ENCODE data around the gene PCBP3.

PCBP3 gene

GRCh38 chr21:45740088-45740440, 96.5 kb downstream of the PCBP3 start:
- H2AK5ac ChIP-seq (ENCODE audit: low read length) = no peak overlapping the region
- no CpG with 5 or more reads among the region's 9 CpGs for WGBS (ENCODE audit: extremely low coverage, insufficient coverage, insufficient read length)
- no peak overlapping the region for H4K91ac ChIP-seq (ENCODE audit: low read depth, low read length)
- H3K9ac ChIP-seq (ENCODE audit: low read length) = no peak overlapping the region
- no peaks in the 10 kb centered on the region for H3K79me2 ChIP-seq (ENCODE audit: control insufficient read depth, insufficient read depth, low read length, poor library complexity)
- DNase-seq = no peak
- H2AFZ ChIP-seq (ENCODE audit: insufficient read depth, low read length, poor library complexity) = no peak overlapping the region
- H3K4me2 ChIP-seq (ENCODE audit: low read length) = no peak overlapping the region
- H3K36me3 ChIP-seq (ENCODE audit: control insufficient read depth in 1 of 2, insufficient read depth in 2 of 2, low read length in 2 of 2) = no peaks in the 10 kb centered on the region
- no peaks in the 10 kb centered on the region for H3K79me1 ChIP-seq (ENCODE audit: low read length)
- no peak overlapping the region for H3K23ac ChIP-seq (ENCODE audit: low read length)
- no peaks in the 10 kb centered on the region for H3K27me3 ChIP-seq (ENCODE audit: insufficient read depth, low read length)
- no peak overlapping the region for H3K4me3 ChIP-seq (ENCODE audit: low read depth, low read length)
- H4K12ac ChIP-seq (ENCODE audit: low read depth, low read length) = no peak overlapping the region
- H3K9me3 ChIP-seq (ENCODE audit: insufficient read depth, low read depth, low read length) = peaks cover 8% of the 10 kb centered on the region
- H3K27ac ChIP-seq (ENCODE audit: low read depth, low read length) = no peak overlapping the region
- H2BK12ac ChIP-seq (ENCODE audit: low read length) = no peak overlapping the region
- H3K4ac ChIP-seq (ENCODE audit: low read depth, low read length) = no peak overlapping the region
- H3K4me1 ChIP-seq (ENCODE audit: control insufficient read depth in 1 of 2, insufficient read depth in 2 of 2, low read length in 2 of 2) = no peaks in the 10 kb centered on the region
- no peak overlapping the region for H3K14ac ChIP-seq (ENCODE audit: low read length)
- no peak overlapping the region for H4K8ac ChIP-seq (ENCODE audit: low read depth, low read length)
- no peak overlapping the region for H2BK5ac ChIP-seq (ENCODE audit: low read depth, low read length, poor library complexity)
- no peak overlapping the region for H2BK120ac ChIP-seq (ENCODE audit: insufficient read depth, low read length, poor library complexity)
- no peak overlapping the region for H3K18ac ChIP-seq (ENCODE audit: low read length)

GRCh38 chr21:45740491-45741357, 97.2 kb downstream of the PCBP3 start:
- H2AK5ac ChIP-seq (ENCODE audit: low read length) = no peak overlapping the region
- no peak overlapping the region for H2AFZ ChIP-seq (ENCODE audit: insufficient read depth, low read length, poor library complexity)
- H4K91ac ChIP-seq (ENCODE audit: low read depth, low read length) = no peak overlapping the region
- no peak overlapping the region for H4K12ac ChIP-seq (ENCODE audit: low read depth, low read length)
- no peak overlapping the region for H3K4ac ChIP-seq (ENCODE audit: low read depth, low read length)
- no peaks in the 10 kb centered on the region for H3K27me3 ChIP-seq (ENCODE audit: insufficient read depth, low read length)
- H3K9ac ChIP-seq (ENCODE audit: low read length) = no peak overlapping the region
- no peak overlapping the region for H2BK120ac ChIP-seq (ENCODE audit: insufficient read depth, low read length, poor library complexity)
- peaks cover 9% of the 10 kb centered on the region for H3K9me3 ChIP-seq (ENCODE audit: insufficient read depth, low read depth, low read length)
- no peak overlapping the region for H3K18ac ChIP-seq (ENCODE audit: low read length)
- H3K4me1 ChIP-seq (ENCODE audit: control insufficient read depth in 1 of 2, insufficient read depth in 2 of 2, low read length in 2 of 2) = no peaks in the 10 kb centered on the region
- H3K36me3 ChIP-seq (ENCODE audit: control insufficient read depth in 1 of 2, insufficient read depth in 2 of 2, low read length in 2 of 2) = no peaks in the 10 kb centered on the region
- DNase-seq = no peak
- H2BK12ac ChIP-seq (ENCODE audit: low read length) = no peak overlapping the region
- no peaks in the 10 kb centered on the region for H3K79me1 ChIP-seq (ENCODE audit: low read length)
- no peak overlapping the region for H3K14ac ChIP-seq (ENCODE audit: low read length)
- no peak overlapping the region for H3K27ac ChIP-seq (ENCODE audit: low read depth, low read length)
- no peak overlapping the region for H4K8ac ChIP-seq (ENCODE audit: low read depth, low read length)
- WGBS (ENCODE audit: extremely low coverage, insufficient coverage, insufficient read length) = no CpG with 5 or more reads among the region's 14 CpGs
- peak overlapping the region; percentile 29 for H3K23ac ChIP-seq (ENCODE audit: low read length)
- no peaks in the 10 kb centered on the region for H3K79me2 ChIP-seq (ENCODE audit: control insufficient read depth, insufficient read depth, low read length, poor library complexity)
- H3K4me2 ChIP-seq (ENCODE audit: low read length) = no peak overlapping the region
- no peak overlapping the region for H3K4me3 ChIP-seq (ENCODE audit: low read depth, low read length)
- H2BK5ac ChIP-seq (ENCODE audit: low read depth, low read length, poor library complexity) = no peak overlapping the region

- Histone ChIP-seq H2BK12ac (ENCODE audit: low read length) (no peak overlapping the region), H3K4me3 (ENCODE audit: low read depth, low read length) (no peak overlapping the region), H4K8ac (ENCODE audit: low read depth, low read length) (no peak overlapping the region), H3K79me1 (ENCODE audit: low read length) (no peaks in the 10 kb centered on the region), H3K27me3 (ENCODE audit: insufficient read depth, low read length) (no peaks in the 10 kb centered on the region), H2AK5ac (ENCODE audit: low read length) (no peak overlapping the region), H3K9me3 (ENCODE audit: insufficient read depth, low read depth, low read length) (peaks cover 11% of the 10 kb centered on the region), H4K91ac (ENCODE audit: low read depth, low read length) (no peak overlapping the region), H3K79me2 (ENCODE audit: control insufficient read depth, insufficient read depth, low read length, poor library complexity) (no peaks in the 10 kb centered on the region), H3K36me3 (ENCODE audit: control insufficient read depth in 1 of 2, insufficient read depth in 2 of 2, low read length in 2 of 2) (no peaks in the 10 kb centered on the region), H3K4me2 (ENCODE audit: low read length) (no peak overlapping the region), H3K4me1 (ENCODE audit: control insufficient read depth in 1 of 2, insufficient read depth in 2 of 2, low read length in 2 of 2) (no peaks in the 10 kb centered on the region), H4K12ac (ENCODE audit: low read depth, low read length) (no peak overlapping the region), H3K14ac (ENCODE audit: low read length) (no peak overlapping the region), H3K9ac (ENCODE audit: low read length) (no peak overlapping the region), H3K18ac (ENCODE audit: low read length) (no peak overlapping the region), H2BK5ac (ENCODE audit: low read depth, low read length, poor library complexity) (no peak overlapping the region), H3K27ac (ENCODE audit: low read depth, low read length) (no peak overlapping the region), H3K23ac (ENCODE audit: low read length) (no peak overlapping the region), H2BK120ac (ENCODE audit: insufficient read depth, low read length, poor library complexity) (no peak overlapping the region), H2AFZ (ENCODE audit: insufficient read depth, low read length, poor library complexity) (no peak overlapping the region), H3K4ac (ENCODE audit: low read depth, low read length) (no peak overlapping the region)
- peak; percentile 3 to 42 for DNase-seq
- WGBS (ENCODE audit: extremely low coverage, insufficient coverage, insufficient read length) = no CpG with 5 or more reads among the region's 6 CpGs
Measured at GRCh38 chr21:45741691-45742090, 98.2 kb downstream of the PCBP3 start.

GRCh38 chr21:45742247-45742646, 98.7 kb downstream of the PCBP3 start:
- Histone ChIP-seq H3K18ac (ENCODE audit: low read length) (no peak overlapping the region), H3K23ac (ENCODE audit: low read length) (no peak overlapping the region), H3K27me3 (ENCODE audit: insufficient read depth, low read length) (no peaks in the 10 kb centered on the region), H3K36me3 (ENCODE audit: control insufficient read depth in 1 of 2, insufficient read depth in 2 of 2, low read length in 2 of 2) (no peaks in the 10 kb centered on the region), H3K4me3 (ENCODE audit: low read depth, low read length) (no peak overlapping the region), H2AFZ (ENCODE audit: insufficient read depth, low read length, poor library complexity) (no peak overlapping the region), H4K12ac (ENCODE audit: low read depth, low read length) (no peak overlapping the region), H4K8ac (ENCODE audit: low read depth, low read length) (no peak overlapping the region), H3K14ac (ENCODE audit: low read length) (no peak overlapping the region), H3K79me1 (ENCODE audit: low read length) (no peaks in the 10 kb centered on the region), H4K91ac (ENCODE audit: low read depth, low read length) (no peak overlapping the region), H3K9me3 (ENCODE audit: insufficient read depth, low read depth, low read length) (peaks cover 11% of the 10 kb centered on the region), H3K4ac (ENCODE audit: low read depth, low read length) (no peak overlapping the region), H3K9ac (ENCODE audit: low read length) (no peak overlapping the region), H3K79me2 (ENCODE audit: control insufficient read depth, insufficient read depth, low read length, poor library complexity) (no peaks in the 10 kb centered on the region), H2BK120ac (ENCODE audit: insufficient read depth, low read length, poor library complexity) (no peak overlapping the region), H2AK5ac (ENCODE audit: low read length) (no peak overlapping the region), H2BK5ac (ENCODE audit: low read depth, low read length, poor library complexity) (no peak overlapping the region), H3K4me1 (ENCODE audit: control insufficient read depth in 1 of 2, insufficient read depth in 2 of 2, low read length in 2 of 2) (no peaks in the 10 kb centered on the region), H3K27ac (ENCODE audit: low read depth, low read length) (no peak overlapping the region), H2BK12ac (ENCODE audit: low read length) (no peak overlapping the region), H3K4me2 (ENCODE audit: low read length) (no peak overlapping the region)
- no CpG with 5 or more reads among the region's 7 CpGs for WGBS (ENCODE audit: extremely low coverage, insufficient coverage, insufficient read length)
- no peak for DNase-seq
